Small intestine (tissue), 7 donors: ENCODE data around the gene RAB22A. TPM values are rescaled to one million over a fixed set of nuclear protein-coding genes. Genes with fewer than 3 reads are reported as not detected.

Experiments
- DNase-seq, 2 donors: peaks; one replicate each; pipeline versions ENCODE4 v3.0.0 to v3.0.0-alpha.2; 2013
- FAIRE-seq: peaks from 2 replicates; lab custom pipeline; 2012; peaks lifted over from hg19 to GRCh38; lab: Jason Lieb, UNC
- H3K27ac ChIP-seq, 3 donors: one replicate each; pipeline ENCODE4 v1.5.1; 2013; ENCODE audit warnings: low read length in 2 of 3, mild to moderate bottlenecking in 2 of 3, control low read depth in 1 of 3, inconsistent platforms in 1 of 3, low read depth in 1 of 3, moderate library complexity in 1 of 3
- H3K27me3 ChIP-seq, 3 donors: one replicate each; pipeline ENCODE4 v1.6.1; 2013; ENCODE audit warnings: low read length in 3 of 3, inconsistent platforms in 1 of 3; ENCODE audit not compliant: control insufficient read depth in 3 of 3, insufficient read depth in 3 of 3
- H3K36me3 ChIP-seq, 3 donors: one replicate each; pipeline ENCODE4 v1.6.1; 2013; ENCODE audit warnings: low read length in 3 of 3, inconsistent platforms in 1 of 3, low read depth in 1 of 3, mild to moderate bottlenecking in 1 of 3, moderate library complexity in 1 of 3; ENCODE audit not compliant: control insufficient read depth in 3 of 3, insufficient read depth in 2 of 3
- H3K4me1 ChIP-seq, 3 donors: one replicate each; pipeline ENCODE4 v1.6.1; 2013; ENCODE audit warnings: low read length in 2 of 3, inconsistent platforms in 1 of 3, low read depth in 1 of 3, mild to moderate bottlenecking in 1 of 3, moderate library complexity in 1 of 3; ENCODE audit not compliant: control insufficient read depth in 3 of 3, insufficient read depth in 2 of 3
- H3K4me3 ChIP-seq, 3 donors: one replicate each; pipeline ENCODE4 v1.5.1; 2013; ENCODE audit warnings: low read length in 3 of 3, control low read depth in 1 of 3, inconsistent platforms in 1 of 3, low read depth in 1 of 3, mild to moderate bottlenecking in 1 of 3, moderate library complexity in 1 of 3
- H3K9me3 ChIP-seq, 2 donors: one replicate each; pipeline ENCODE4 v1.6.1; 2013; ENCODE audit warnings: low read depth in 1 of 2, low read length in 1 of 2; ENCODE audit not compliant: control insufficient read depth in 2 of 2, insufficient read depth in 1 of 2
- WGBS, 3 donors: extraction: QIAGEN DNeasy Blood & Tissue Kit; methylation state at CpG; one replicate each; pipeline ENCODE4 v1.1.7; 2013; 5-methylcytosine and 5-hydroxymethylcytosine counted together
- polyA plus RNA-seq, 4 donors: library from polyadenylated mRNA; stranded (reverse) in 3 of 4; unstranded in 1 of 4; fragments of 200-250 nt in 3 of 4; fragments of 120-200 nt in 1 of 4; gene quantifications; one replicate each; pipeline versions ENCODE4 v1.2.1 to v1.2.3, GENCODE V29; 2013
- donor health status: healthy with polysubstance abuse.
- donor health status: control.
- donor health status: control.
- donor health status: Bipolar disorder and iron deficiency.
- donor health status: healthy.

Gene RAB22A
- polyA plus RNA-seq, 4 donors = 6.9 to 19.7 (median 12.1) TPM

GRCh38 chr20:58340151-58340550 lies 30.6 kb downstream of the RAB22A start:
- Histone ChIP-seq H3K27ac (no peak overlapping the region), H3K9me3 (no peaks in the 10 kb centered on the region), H3K4me1 (no peaks in the 10 kb centered on the region), H3K27me3 (no peaks in the 10 kb centered on the region), H3K4me3 (no peak overlapping the region), H3K36me3 (peaks cover 0 to 4% (median 2%) of the 10 kb centered on the region in 3 donors)
- FAIRE-seq = no peak
- 88 to 90% (median 88%) methylated on average over 4 of the region's 4 CpGs for WGBS, 3 donors
- DNase-seq = no peak

GRCh38 chr20:58340853-58341252 lies 31.3 kb downstream of the RAB22A start:
- no peak overlapping the region for H3K4me3 ChIP-seq
- H3K4me1 ChIP-seq = no peaks in the 10 kb centered on the region
- H3K36me3 ChIP-seq = peaks cover 0 to 9% (median 3%) of the 10 kb centered on the region in 3 donors
- H3K9me3 ChIP-seq = no peaks in the 10 kb centered on the region
- WGBS, 3 donors = 84 to 95% (median 93%) methylated on average over 2 of the region's 2 CpGs
- H3K27me3 ChIP-seq = no peaks in the 10 kb centered on the region
- no peak overlapping the region for H3K27ac ChIP-seq
- FAIRE-seq = no peak
- DNase-seq = no peak

GRCh38 chr20:58342104-58342945 lies 32.8 kb downstream of the RAB22A start:
- 95 to 98% (median 96%) methylated on average over 3 of the region's 3 CpGs for WGBS, 3 donors
- DNase-seq = no peak
- H3K4me3 ChIP-seq = no peak overlapping the region
- no peaks in the 10 kb centered on the region for H3K4me1 ChIP-seq
- no peak for FAIRE-seq
- peaks cover 0 to 14% (median 4%) of the 10 kb centered on the region in 3 donors for H3K36me3 ChIP-seq
- H3K27ac ChIP-seq = no peak overlapping the region
- peaks cover 0 to 2% of the 10 kb centered on the region in 2 donors for H3K9me3 ChIP-seq
- H3K27me3 ChIP-seq = no peaks in the 10 kb centered on the region

GRCh38 chr20:58344741-58345140 lies 35.2 kb downstream of the RAB22A start:
- FAIRE-seq (no peak), DNase-seq (no peak)
- 84 to 96% (median 91%) methylated on average over 4 of the region's 4 CpGs for WGBS, 3 donors
- Histone ChIP-seq H3K4me1 (no peaks in the 10 kb centered on the region), H3K27ac (no peak overlapping the region), H3K36me3 (peaks cover 0 to 12% (median 7%) of the 10 kb centered on the region in 3 donors), H3K4me3 (no peak overlapping the region), H3K9me3 (peaks cover 0 to 2% of the 10 kb centered on the region in 2 donors), H3K27me3 (no peaks in the 10 kb centered on the region)

- no peaks in the 10 kb centered on the region for H3K4me1 ChIP-seq
- no peak overlapping the region for H3K4me3 ChIP-seq
- 90 to 91% (median 91%) methylated on average over 3 of the region's 3 CpGs for WGBS, 3 donors
- no peak overlapping the region for H3K27ac ChIP-seq
- peaks cover 0 to 2% of the 10 kb centered on the region in 2 donors for H3K9me3 ChIP-seq
- peaks cover 3 to 12% (median 11%) of the 10 kb centered on the region in 3 donors for H3K36me3 ChIP-seq
- FAIRE-seq (no peak), DNase-seq (no peak)
- H3K27me3 ChIP-seq = no peaks in the 10 kb centered on the region
Measured at GRCh38 chr20:58349570-58349969, 40.1 kb downstream of the RAB22A start.

GRCh38 chr20:58352468-58352867 lies 43.0 kb downstream of the RAB22A start:
- Histone ChIP-seq H3K27me3 (no peaks in the 10 kb centered on the region), H3K9me3 (no peaks in the 10 kb centered on the region), H3K4me3 (no peak overlapping the region), H3K27ac (no peak overlapping the region), H3K36me3 (peaks cover 3 to 13% (median 10%) of the 10 kb centered on the region in 3 donors), H3K4me1 (no peaks in the 10 kb centered on the region)
- DNase-seq = no peak
- no peak for FAIRE-seq
- WGBS, 3 donors = 78 to 85% (median 78%) methylated on average over 2 of the region's 2 CpGs

GRCh38 chr20:58359441-58359840 lies 49.9 kb downstream of the RAB22A start:
- DNase-seq (no peak), FAIRE-seq (no peak)

GRCh38 chr20:58360936-58361335 lies 51.4 kb downstream of the RAB22A start:
- H3K36me3 ChIP-seq = peaks cover 3 to 11% (median 10%) of the 10 kb centered on the region in 3 donors
- no peak overlapping the region for H3K4me3 ChIP-seq
- no peaks in the 10 kb centered on the region for H3K9me3 ChIP-seq
- no peak overlapping the region for H3K27ac ChIP-seq
- FAIRE-seq = no peak
- no peaks in the 10 kb centered on the region for H3K27me3 ChIP-seq
- H3K4me1 ChIP-seq = no peaks in the 10 kb centered on the region
- no peak for DNase-seq

More at GRCh38 chr20:58359441-58359840, 49.9 kb downstream of the RAB22A start:
- Histone ChIP-seq H3K27me3 (no peaks in the 10 kb centered on the region), H3K4me1 (no peaks in the 10 kb centered on the region), H3K27ac (no peak overlapping the region), H3K9me3 (no peaks in the 10 kb centered on the region), H3K36me3 (peaks cover 3 to 16% (median 14%) of the 10 kb centered on the region in 3 donors), H3K4me3 (no peak overlapping the region)
- 85 to 93% (median 93%) methylated on average over 8 of the region's 8 CpGs for WGBS, 3 donors
